Left lobe of liver (tissue), 2 donors: Measurements from ENCODE around the gene C19orf12. TPM values are rescaled to one million over a fixed set of nuclear protein-coding genes. Genes with fewer than 3 reads are reported as not detected.
A peak's percentile ranks its signal among the peaks of the same experiment; 100 is the strongest.

ENCODE experiments used
- ATAC-seq: fragments of 200-7000 bp; cut with Tn5 transposase; one replicate; pipeline ENCODE4 v1.9.1; 2020; ENCODE audit warnings: mild to moderate bottlenecking, moderate library complexity
- DNase-seq: peaks from one replicate; pipeline ENCODE4 v3.0.0-alpha.2; 2020; ENCODE audit warnings: low spot score
- total RNA-seq: library from RNA; stranded (reverse); gene quantifications from one replicate; pipeline ENCODE4 v1.2.1, GENCODE V29; 2021
- donor health status: DM: no; HTN: no; CAD: no; lungs with moderate emphysema.
- donor health status: DM: no; HTN: yes; CAD: no.

Gene C19orf12
- total RNA-seq, 1 donor from 2014 or later, result 52.3 TPM

DNA sequence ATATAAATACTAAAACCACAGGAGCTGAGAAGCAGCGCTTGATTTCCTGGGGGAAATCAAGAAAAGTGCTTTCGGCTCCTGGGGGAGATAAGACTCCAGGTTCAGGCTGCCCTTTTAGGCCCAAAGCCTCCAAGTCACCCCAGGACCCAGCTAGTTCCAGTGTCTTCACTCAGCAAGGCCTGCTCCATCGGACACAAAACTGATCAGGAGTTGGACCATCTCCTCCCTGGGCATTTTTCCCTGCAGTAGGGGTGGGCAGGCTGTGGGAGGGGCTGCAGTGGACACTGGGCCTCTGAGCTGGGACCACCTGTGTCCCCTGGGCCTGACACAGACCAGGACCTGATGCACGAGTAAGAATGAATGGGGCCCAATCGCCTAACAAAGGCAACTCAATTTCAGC, 15.2 kb downstream of the C19orf12 start:
- no peak for ATAC-seq
- no peak for DNase-seq

DNA sequence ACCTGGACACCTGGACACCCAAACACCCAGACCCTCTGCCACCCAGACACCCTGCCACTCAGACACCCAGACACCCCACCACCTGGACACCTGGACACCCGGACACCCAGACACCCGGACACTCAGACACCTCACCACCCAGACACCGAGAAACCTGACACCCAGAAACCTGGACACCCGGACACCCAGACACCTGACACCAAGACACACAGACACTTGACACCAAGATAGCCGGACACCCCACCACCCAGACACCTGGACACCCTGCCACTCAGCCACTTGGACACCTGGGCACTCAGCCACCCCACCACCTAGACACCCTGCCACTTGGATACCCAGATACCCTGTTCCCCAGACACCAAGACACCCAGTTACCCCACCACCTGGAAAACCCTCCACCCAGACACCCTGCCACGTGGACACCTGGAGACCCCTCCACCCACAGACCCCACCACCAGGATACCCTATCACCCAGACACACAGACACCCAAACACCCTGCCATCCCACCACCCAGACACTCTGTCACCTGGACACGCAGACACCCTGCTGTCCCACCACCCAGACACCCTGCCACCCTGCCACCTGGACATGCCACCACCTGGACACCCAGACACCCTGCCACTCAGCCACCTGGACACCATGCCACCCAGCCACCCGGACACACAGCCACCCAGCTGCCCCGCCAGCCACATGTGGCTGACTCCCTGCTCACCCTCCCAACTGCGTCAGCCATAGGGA, 17.4 kb downstream of the C19orf12 start:
- no peak for DNase-seq
- no peak for ATAC-seq

DNA sequence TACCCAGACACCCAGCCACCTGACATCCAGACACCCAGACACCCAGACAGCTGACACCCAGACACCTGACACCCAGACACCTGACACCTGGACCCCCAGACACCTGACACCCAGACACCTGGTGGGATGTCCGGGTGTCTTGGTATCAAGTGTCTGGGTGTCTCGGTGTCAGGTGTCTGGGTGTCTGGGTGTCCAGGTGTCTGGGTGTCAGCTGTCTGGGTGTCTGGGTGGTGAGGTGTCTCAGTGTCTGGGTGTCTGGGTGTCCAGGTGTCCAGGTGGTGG, 18.6 kb downstream of the C19orf12 start:
- DNase-seq (no peak), ATAC-seq (no peak)

DNA sequence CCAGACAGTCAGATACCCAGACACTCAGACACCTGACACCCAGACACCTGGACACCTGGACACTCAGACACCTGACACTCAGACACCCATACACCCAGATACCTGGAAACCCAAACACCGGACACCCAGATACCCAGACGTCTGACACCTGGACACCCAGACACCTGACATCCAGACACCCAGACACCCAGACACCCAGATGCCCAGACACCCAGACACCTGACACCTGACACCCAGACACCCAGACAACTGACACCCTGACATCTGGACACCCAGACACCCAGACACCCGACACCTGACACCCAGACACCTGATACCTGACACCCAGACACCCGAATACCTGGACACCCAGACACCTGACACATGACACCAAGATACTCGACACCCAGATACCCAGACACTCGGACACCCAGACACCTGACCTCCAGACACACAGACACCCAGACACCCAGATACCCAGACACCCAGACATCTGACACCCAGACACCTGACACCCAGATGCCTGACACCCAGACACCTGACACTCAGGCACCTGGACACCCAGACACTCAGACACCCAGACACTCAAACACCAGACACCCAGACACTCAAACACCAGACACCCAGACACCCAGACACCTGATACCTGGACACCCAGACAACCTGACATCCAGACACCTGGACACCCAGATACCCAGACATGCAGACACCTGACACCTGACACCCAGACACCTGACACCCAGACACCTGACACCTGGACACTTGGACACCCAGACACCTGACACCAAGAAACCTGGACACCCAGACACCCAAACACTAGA, 19.1 kb downstream of the C19orf12 start:
- DNase-seq (no peak), ATAC-seq (no peak)

DNA sequence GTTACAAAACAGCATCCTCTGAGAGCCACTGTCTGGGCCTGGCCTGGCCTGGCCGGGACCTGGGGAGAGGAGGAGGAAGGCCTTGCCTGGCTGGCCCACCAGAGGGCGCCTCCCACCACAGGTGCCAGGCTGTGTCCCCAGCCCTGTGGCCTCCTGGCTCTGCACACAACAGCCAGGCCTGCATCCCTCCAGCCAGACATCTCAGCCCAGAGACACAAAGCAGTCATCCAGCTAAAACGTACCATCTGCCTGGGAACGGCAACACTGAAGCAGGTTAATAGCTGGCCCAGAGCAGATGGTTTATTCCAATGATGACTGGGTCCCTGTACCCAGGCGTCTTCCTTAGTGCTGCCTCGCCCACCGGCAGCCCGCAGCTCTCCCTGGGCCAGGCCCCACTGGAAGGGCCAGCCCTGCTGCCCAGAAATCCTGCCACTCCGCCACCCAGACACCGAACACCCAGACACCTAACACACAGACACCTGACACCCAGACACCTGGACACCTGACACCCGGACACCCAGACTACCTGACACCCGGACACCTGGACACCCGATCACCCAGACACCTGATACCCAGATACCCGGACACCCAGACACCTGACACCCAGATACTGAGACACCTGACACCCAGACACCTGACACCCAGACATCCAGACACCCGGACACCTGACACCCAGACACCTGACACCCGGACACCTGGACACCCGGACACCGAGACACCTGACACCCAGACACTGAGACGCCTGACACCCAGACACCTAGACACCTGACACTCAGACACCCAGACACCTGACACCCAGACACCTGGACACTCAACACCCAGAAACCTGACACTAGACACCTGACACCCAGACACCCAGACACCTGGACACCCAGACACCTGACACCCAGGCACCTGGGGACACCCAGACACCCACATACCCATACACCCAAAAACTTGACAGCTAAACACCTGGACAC, 20.1 kb downstream of the C19orf12 start:
- DNase-seq, result peak; percentile 89
- peak; percentile 99 for ATAC-seq

DNA sequence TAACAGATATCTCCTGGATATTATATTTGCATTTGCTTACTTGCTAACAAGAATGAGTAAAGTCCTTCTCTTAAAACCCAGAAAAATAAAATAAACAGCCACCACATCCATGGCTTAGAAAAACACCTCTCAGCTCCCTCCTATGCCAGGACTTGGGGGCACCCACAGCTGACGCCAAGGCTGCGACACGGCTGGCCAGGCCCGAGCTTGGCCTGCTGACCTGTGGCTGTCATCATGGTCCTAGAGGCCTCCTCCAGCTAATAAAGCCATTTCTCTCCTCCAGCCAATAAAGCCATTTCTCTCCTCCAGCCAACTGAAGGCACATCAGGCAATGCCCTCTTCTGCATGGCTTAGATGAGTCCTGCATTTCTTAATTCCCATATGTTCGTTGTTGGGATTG, 20.9 kb downstream of the C19orf12 start:
- no peak for DNase-seq
- ATAC-seq, result no peak

DNA sequence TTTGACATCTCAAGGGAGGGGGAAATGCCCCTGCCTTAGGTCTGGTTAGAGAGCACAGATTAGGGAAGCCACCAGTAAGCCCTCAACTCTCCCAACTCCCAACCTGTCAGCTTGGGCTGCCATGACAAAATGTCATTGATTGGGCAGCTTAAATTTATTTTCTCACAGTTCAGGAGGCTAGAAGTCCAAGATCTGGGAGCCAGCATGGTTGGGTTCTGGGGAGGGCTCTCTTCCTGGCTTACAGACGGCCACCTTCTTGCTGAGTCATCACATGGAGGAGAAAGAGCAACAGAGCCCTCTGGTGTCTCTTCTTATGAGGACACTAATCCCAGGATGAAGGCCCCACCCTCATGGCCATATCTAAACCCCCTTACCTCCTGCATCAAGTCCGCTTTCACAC, 24.2 kb downstream of the C19orf12 start:
- DNase-seq (no peak), ATAC-seq (peak; percentile 54)

DNA sequence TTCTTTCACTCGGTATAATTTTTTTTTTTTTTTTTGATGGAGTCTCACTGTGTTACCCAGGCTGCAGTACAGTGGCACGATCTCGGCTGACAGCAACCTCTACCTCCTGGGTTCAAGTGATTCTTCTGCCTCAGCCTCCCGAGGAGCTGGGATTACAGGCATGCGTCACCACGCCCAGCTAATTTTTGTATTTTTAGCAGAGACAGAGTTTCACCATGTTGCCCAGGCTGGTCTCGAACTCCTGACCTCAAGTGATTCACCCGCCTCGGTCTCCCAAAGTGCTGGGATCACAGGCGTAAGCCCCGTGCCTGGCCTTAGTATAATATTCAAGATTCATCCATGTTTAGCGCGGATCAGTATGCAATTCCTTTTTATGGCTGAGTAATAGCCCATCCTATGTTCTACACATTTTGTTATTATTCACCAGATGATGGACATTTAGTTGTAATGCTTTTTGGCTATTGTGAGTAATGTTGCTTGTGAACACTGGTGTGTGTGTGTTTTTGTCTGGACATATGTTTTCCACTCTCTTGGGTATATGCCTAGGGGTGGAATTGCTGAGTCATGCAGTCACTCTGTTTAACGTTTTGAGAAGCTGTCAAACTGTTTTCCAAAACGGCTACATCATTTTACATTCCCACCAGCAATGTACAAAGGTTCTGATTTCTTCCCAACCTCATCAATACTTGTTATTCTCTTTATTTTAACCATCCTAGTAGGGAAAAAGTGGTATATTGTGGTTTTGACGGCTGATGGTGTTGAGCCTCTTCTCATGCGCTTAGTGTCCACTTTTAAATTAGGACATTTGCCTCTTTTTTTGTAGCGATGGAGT, 26.9 kb downstream of the C19orf12 start:
- DNase-seq (no peak), ATAC-seq (no peak)

DNA sequence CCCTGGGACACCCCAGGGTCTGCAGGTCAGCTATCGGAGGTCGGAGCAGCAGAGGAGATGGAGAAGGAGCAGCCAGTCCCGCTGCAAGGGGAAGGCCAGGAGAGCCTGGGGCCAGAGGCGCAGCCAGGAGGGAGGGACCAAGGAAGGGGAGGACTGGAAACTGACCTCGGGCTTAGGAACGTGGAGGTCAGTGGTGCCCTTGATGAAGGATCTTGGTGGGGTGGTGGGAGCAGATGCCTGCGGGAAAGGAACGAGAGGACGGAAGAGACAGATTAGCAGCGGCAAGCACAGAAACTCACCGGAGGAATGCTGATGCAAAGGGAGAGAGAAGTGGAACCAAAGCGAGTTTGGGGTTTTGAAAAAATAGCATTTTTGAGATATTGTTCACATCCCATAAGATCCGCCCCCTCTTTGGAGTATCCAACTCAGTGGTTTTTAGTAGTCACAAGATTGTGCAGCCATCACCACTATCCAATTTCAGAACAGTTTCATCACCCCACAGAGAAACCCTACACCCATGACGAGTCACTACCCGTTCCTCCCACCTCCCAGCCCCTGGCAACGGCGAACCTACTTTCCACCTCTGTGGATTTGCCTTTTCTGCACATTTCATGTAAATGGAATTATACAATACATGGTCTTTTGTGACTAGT, 27.7 kb downstream of the C19orf12 start:
- no peak for ATAC-seq

DNA sequence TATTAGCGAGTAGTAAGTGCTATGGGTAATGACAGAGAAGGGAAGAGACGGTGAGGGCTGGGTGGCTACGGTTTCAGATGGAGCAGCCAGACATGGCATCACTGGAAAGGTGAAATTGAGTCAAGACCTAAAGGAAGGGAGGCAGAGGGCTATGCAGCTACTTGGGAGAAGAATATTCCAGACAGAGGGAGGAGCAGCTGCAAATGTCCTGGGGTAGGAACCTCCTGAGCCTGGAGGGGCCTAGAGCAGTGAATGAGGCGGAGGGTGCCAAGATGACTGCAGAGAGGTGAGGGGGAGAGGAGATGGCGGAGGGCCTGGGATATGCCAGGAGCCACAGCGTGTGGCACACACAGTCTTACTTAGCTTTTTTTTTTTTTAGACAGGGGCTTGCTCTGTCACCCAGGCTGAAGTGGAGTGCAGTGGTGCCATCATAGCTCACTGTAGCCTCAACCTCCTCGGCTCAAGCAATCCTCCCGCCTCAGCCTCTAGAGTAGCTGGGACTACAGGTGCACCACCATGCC, 28.7 kb downstream of the C19orf12 start:
- no peak for DNase-seq
- ATAC-seq, result no peak

More for the DNA sequence above, 27.7 kb downstream of the C19orf12 start:
- DNase-seq, result no peak

DNA sequence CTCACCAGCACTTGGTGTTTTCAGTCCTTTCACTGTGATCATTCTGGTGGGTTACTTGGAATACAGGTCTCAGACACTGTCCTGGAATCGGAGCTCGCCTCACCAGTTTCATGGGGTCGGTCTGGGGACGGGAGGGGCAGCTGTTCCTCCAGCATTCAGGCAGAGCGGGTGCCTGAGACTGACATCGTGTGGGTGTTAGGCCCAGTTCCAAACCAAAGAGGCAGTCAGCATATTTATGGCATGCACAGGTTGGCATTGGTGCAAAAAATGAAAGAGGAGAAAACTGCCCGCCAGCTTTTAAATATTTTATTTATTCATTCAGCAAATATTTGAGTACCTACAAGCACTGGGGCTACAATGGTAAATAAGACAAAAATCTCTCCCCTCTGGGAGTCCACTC, 29.7 kb downstream of the C19orf12 start:
- DNase-seq (no peak), ATAC-seq (peak; percentile 70)

DNA sequence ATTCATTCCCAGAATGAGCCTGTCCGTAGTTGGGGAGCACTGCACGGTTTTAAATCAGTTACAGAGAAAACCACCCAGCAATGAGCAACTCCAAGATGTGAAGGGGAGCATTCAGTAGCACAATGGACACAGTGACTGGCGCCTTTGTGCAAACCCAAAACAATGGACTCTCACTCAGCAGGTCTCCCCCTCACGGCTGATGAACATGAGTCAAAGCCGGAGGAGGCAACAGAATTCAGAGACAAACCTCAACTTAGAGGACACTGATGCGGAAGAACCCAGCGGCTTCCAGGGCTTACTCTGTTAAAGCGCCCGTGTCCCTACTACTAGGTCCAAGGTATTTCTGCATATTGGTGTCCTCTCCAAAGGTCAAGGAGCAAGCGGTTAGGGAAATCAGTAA, 32.1 kb downstream of the C19orf12 start:
- no peak for DNase-seq

DNA sequence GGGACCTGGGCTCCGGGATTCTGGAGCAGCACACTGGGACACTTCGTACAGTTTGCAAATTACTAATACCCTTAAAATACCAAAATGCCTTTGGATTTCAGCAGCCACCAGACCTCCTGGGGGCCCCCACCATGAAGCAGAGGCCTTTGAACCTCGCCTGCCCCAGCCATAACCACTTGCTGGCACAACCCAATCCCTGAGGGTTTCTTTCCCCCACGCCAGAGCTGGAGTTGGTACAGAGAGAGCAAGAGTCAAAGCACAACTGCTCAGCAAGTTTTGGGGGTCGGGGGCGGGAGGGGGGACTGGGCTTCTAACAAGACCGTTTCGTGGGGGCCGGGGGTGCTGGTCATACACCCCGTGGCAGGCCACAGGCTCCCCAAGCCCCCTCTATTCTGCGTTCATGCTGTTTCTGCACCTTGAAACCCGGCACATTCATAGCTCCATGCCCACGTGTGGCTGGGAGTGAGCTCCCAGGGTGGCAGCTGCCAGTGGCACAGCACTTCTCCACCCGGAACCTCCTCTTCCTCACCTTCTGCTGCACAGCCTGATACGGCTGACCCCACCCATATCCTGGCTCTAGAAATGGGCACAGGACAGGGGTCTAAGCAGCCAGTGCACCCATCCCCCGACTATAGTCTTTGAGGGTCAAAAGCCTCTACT, 32.7 kb downstream of the C19orf12 start:
- DNase-seq (no peak), ATAC-seq (no peak)

More for the DNA sequence above, 32.1 kb downstream of the C19orf12 start:
- no peak for ATAC-seq

DNA sequence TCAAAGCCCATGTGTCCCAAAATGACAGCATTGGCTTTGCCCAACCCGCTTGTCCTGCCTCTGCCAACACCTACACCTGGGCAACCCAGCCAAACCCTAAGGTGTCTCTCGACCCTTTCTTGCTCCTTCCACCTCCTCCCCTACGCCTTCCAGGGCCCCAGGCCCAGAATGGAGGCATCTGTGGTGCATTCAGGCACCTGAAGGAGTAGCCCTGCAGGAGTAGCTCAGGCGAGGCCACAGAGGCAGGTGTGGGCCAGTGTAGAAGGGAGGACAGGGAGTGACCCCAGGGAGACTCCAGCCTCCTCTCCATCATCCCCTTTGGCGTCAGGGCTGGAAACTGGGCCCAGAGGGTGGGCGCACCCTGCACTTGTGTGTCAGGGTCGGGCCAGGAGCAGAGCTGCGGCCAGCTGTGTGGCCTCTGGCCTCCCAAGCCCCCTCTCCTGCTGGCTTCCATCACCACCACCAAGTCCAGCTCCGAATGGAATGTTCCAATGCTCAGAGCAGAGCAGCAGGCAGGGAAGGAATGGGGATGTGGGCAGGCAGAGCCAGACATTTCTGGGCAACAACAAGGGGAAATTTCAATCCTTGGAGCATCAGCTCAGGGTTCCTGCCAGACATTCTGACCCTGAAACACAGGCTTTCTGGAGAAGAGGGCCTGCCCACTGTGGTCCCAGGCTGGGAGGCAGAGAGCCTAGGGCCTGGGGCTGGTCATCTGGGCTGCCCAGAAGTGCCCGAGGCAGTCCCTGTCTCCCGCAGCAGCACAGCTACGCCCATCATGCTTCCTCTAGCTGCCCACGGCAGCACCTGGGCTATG, 33.4 kb downstream of the C19orf12 start:
- DNase-seq (no peak), ATAC-seq (no peak)

DNA sequence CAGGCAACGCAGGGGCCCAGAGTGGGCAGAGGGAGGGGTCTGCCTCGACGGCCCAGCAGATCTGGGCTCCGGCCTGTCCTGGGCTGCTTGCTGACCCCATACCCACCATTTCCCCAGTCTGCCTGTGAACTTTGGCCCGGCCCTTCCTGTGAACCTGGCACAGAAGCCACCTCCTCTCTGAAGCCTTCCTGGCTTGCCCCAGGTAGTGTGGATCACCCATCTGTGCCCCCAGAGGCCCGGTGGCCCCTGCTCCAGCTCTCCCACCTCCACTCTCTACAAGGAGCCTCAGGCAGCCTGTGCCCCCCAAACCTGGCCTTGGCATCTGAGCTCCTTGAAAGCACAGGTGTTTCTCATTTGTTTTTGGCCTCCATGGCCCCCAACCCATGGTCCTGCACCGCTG, 34.1 kb downstream of the C19orf12 start:
- DNase-seq (no peak), ATAC-seq (no peak)

DNA sequence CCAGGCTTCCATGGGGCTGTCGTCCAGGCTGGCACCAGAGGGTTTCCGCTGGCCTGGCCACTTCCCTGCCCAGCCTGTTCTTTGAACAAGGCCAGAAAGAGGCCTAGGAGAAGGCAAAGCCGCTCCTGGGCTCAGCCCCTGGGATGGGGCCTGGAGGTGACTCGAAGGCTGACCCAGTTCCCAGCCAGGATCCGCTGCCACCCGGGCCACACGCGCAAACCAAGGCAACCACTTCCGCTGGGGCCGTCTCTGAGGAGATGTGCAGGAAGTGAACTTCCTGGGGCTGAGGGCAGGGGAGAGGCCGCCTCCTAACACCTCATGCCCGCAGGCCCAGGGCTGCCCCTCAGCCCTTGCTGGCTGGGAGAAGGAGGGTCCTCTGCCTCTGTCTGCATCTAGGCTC, 34.6 kb downstream of the C19orf12 start:
- no peak for ATAC-seq
- no peak for DNase-seq

DNA sequence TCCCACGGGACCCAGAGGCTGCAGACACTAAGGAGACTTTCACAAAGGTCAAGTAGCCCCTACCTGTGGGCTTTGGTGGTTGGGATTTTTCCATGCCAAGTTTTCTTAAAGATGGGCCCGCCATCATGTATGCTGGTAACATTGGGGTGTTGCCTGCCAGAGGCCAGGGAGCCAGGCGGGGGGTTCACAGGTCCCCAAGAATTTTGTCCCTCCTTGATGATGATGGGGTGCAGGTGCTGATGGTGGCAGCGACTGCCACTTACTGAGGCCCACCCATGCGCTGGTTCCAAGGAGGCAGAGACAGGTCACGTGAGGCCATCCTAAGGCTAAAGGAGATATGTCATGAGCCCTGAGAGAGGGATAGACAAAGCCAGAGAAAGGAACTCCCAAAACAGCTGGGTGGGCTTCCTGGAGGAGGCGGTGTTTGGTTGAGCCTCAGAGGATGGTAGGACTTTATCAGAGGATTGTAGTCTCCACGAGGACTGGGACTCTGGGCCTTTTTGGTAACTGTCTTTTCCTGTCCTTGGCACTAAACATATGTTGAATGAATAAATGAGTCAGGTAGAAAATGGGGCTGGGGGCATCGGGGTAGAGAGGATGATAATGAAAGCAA, 35.4 kb downstream of the C19orf12 start:
- DNase-seq (no peak), ATAC-seq (no peak)
